OCI-LY7 (cell line): ENCODE results near the gene MRPS18A. TPM values are rescaled to one million over a fixed set of nuclear protein-coding genes. Genes with fewer than 3 reads are reported as not detected.

Experiments
- BruUV-seq: library from RNA; stranded (reverse); fragments of 400-500 nt; replicated peaks from 2 replicates; lab custom pipeline; 2021; lab: Mats Ljungman, UMichigan
- CTCF ChIA-PET: fragments of 300-600 bp; sonication (Branson Sonifier 250); formaldehyde crosslinking; loops from one replicate; lab custom pipeline; 2022; ENCODE audit warnings: antibody characterized with exemption; ENCODE audit not compliant: unreplicated experiment; lab: Charles Lee
- POLR2A ChIA-PET: fragments of 300-600 bp; sonication (Branson Sonifier 250); formaldehyde crosslinking; loops from one replicate; lab custom pipeline; 2022; ENCODE audit warnings: antibody characterized with exemption; lab: Charles Lee
- DNase-seq: peaks from one replicate; pipeline ENCODE4 v3.0.0-alpha.2; 2015; ENCODE audit warnings: low spot score
- H2AFZ ChIP-seq: fragments of 200-600 bp; sonication (generic), shearing (Covaris generic); 2 replicates; pipeline ENCODE4 v1.6.1; 2014; ENCODE audit warnings: mild to moderate bottlenecking, antibody characterized with exemption, low read length, moderate library complexity
- H3K27ac ChIP-seq: fragments of 200-600 bp; sonication (generic); 2 replicates; pipeline ENCODE4 v1.5.1; 2014; ENCODE audit warnings: mixed run types, low read depth, mild to moderate bottlenecking, moderate library complexity, low read length, inconsistent platforms; ENCODE audit not compliant: poor library complexity, severe bottlenecking
- H3K36me3 ChIP-seq: fragments of 200-600 bp; sonication (generic); 2 replicates; pipeline ENCODE4 v1.6.1; 2014; ENCODE audit warnings: mild to moderate bottlenecking, antibody characterized with exemption, low read length, moderate library complexity, mixed read lengths; ENCODE audit not compliant: insufficient read depth
- H3K4me1 ChIP-seq: fragments of 200-600 bp; sonication (generic); 2 replicates; pipeline ENCODE4 v1.5.1; 2014; ENCODE audit warnings: mild to moderate bottlenecking, low read length; ENCODE audit not compliant: insufficient read depth, poor library complexity, severe bottlenecking
- H3K4me2 ChIP-seq: fragments of 200-600 bp; sonication (generic); 2 replicates; pipeline ENCODE4 v1.6.1; 2014; ENCODE audit warnings: mild to moderate bottlenecking, low read length
- H3K4me3 ChIP-seq: fragments of 200-600 bp; sonication (generic); 2 replicates; pipeline ENCODE4 v1.5.1; 2014; ENCODE audit warnings: mild to moderate bottlenecking, low read depth, low read length; ENCODE audit not compliant: poor library complexity, severe bottlenecking
- H3K79me2 ChIP-seq: fragments of 200-600 bp; sonication (generic); 2 replicates; pipeline ENCODE4 v1.6.1; 2016; ENCODE audit warnings: low read depth, mild to moderate bottlenecking, low read length, moderate library complexity, mixed read lengths; ENCODE audit not compliant: insufficient read depth
- H3K9me2 ChIP-seq: fragments of 200-600 bp; sonication (generic); 2 replicates; pipeline ENCODE4 v1.6.1; 2016; ENCODE audit warnings: mild to moderate bottlenecking, low read length, mixed read lengths; ENCODE audit not compliant: insufficient read depth
- H3K9me3 ChIP-seq: fragments of 200-600 bp; sonication (generic); 2 replicates; pipeline ENCODE4 v1.6.1; 2014; ENCODE audit warnings: mild to moderate bottlenecking, mixed run types, low read length, mixed read lengths
- H4K20me1 ChIP-seq: fragments of 200-600 bp; sonication (generic); 2 replicates; pipeline ENCODE4 v1.6.1; 2014; ENCODE audit warnings: mild to moderate bottlenecking, antibody characterized with exemption, low read length, moderate library complexity, mixed read lengths; ENCODE audit not compliant: insufficient read depth
- CTCF ChIP-seq: fragments of 200-600 bp; sonication (generic); conservative IDR thresholded peaks from 2 replicates; pipeline ENCODE4 v1.5.1; 2014; ENCODE audit warnings: mild to moderate bottlenecking, antibody characterized with exemption, low read length, moderate library complexity, mixed read lengths
- EZH2phosphoT487 ChIP-seq: fragments of 200-600 bp; sonication (generic); IDR thresholded peaks from 2 replicates; pipeline ENCODE4 v1.6.1; 2018; ENCODE audit warnings: low read depth, borderline replicate concordance, mild to moderate bottlenecking, mixed run types, antibody characterized with exemption, low read length, moderate library complexity, mixed read lengths
- intact Hi-C: fragments of 100-400 bp; cut with micrococcal nuclease; formaldehyde crosslinking; loops from one replicate; pipeline ENCODE4 v1.10.0; 2022; ENCODE audit not compliant: unreplicated experiment
- total RNA-seq, 2 experiments: library from RNA; depleted of rRNA in 1 of 2; stranded (reverse); fragments of >200 nt in 1 of 2; shearing (Covaris generic) in 1 of 2; gene quantifications; 2 replicates each; pipeline ENCODE4 v1.2.3, GENCODE V29; 2014 to 2022

MRPS18A gene
- total RNA-seq, 2 experiments from 2014 or later: 61.6 to 86.1 TPM

- TF ChIP-seq CTCF (no peak), EZH2phosphoT487 (no peak)
- peaks cover 7% of the 10 kb centered on the region for H3K9me3 ChIP-seq
- no peaks in the 10 kb centered on the region; the same call in 1 of the 2 replicates for H3K36me3 ChIP-seq
- no peak overlapping the region for H3K4me3 ChIP-seq
- H4K20me1 ChIP-seq: no peaks in the 10 kb centered on the region
- H2AFZ ChIP-seq: no peak overlapping the region
- ChIA-PET CTCF (no interaction called here), POLR2A (no interaction called here)
- no peak overlapping the region for H3K27ac ChIP-seq
- H3K4me2 ChIP-seq: no peak overlapping the region
- intact Hi-C loops: no loop called here
- BruUV-seq: no TSS peak
- H3K79me2 ChIP-seq: no peaks in the 10 kb centered on the region
- no peaks in the 10 kb centered on the region for H3K9me2 ChIP-seq
- DNase-seq: no peak
- H3K4me1 ChIP-seq: peaks cover 23% of the 10 kb centered on the region
Observed at GRCh38 chr6:43736211-43736786, 48.7 kb upstream of the MRPS18A start.

- DNase-seq: no peak
- TF ChIP-seq CTCF (no peak), EZH2phosphoT487 (no peak)
- Histone ChIP-seq H4K20me1 (no peaks in the 10 kb centered on the region), H3K27ac (no peak overlapping the region), H3K4me2 (no peak overlapping the region), H3K9me2 (no peaks in the 10 kb centered on the region), H3K4me1 (peaks cover 23% of the 10 kb centered on the region), H3K36me3 (no peaks in the 10 kb centered on the region; the same call in 1 of the 2 replicates), H2AFZ (no peak overlapping the region), H3K79me2 (no peaks in the 10 kb centered on the region), H3K4me3 (no peak overlapping the region), H3K9me3 (peaks cover 13% of the 10 kb centered on the region)
- BruUV-seq: no TSS peak
- ChIA-PET CTCF (no interaction called here), POLR2A (interaction anchor here (1.5 kb wide), 1 partner anchor 11 kb away, joined by 3 read pairs; no protein-coding TSS in a partner anchor)
- intact Hi-C loops: no loop called here
Observed at GRCh38 chr6:43735642-43736199, 48.1 kb upstream of the MRPS18A start.

- H3K9me3 ChIP-seq: peaks cover 17% of the 10 kb centered on the region
- H3K4me1 ChIP-seq: peaks cover 23% of the 10 kb centered on the region
- no peak overlapping the region for H3K4me3 ChIP-seq
- no peaks in the 10 kb centered on the region for H3K9me2 ChIP-seq
- POLR2A ChIA-PET: interaction anchor here (0.7 to 1.5 kb wide), 4 partner anchors 10 to 46 kb away, joined by 3 to 4 read pairs (median 4); no protein-coding TSS in a partner anchor
- H4K20me1 ChIP-seq: no peaks in the 10 kb centered on the region
- H3K4me2 ChIP-seq: peak overlapping the region; percentile 38
- H2AFZ ChIP-seq: peak overlapping the region; percentile 73; the same call in 1 of the 2 replicates
- H3K36me3 ChIP-seq: no peaks in the 10 kb centered on the region; the same call in 1 of the 2 replicates
- no peak for DNase-seq
- intact Hi-C loops: loop anchor here (1.0 kb wide), 1 partner anchor 19 kb away; no protein-coding TSS in a partner anchor
- BruUV-seq: no TSS peak
- CTCF ChIA-PET: no interaction called here
- no peaks in the 10 kb centered on the region for H3K79me2 ChIP-seq
- H3K27ac ChIP-seq: peak overlapping the region; percentile 58
- TF ChIP-seq CTCF: no peak
- no peak for TF ChIP-seq EZH2phosphoT487
Observed at GRCh38 chr6:43734294-43734665, 46.7 kb upstream of the MRPS18A start.
